Lower lobe of right lung (tissue), 2 donors: ENCODE measurements around the gene HAUS3. TPM values are rescaled to one million over a fixed set of nuclear protein-coding genes. Genes with fewer than 3 reads are reported as not detected.

Experiments
- ATAC-seq, 2 donors: fragments of 200-7000 bp; cut with Tn5 transposase; one replicate each; pipeline ENCODE4 v1.9.1; 2020 to 2022; ENCODE audit warnings: mild to moderate bottlenecking in 2 of 2, moderate library complexity in 2 of 2
- DNase-seq: peaks from one replicate; pipeline ENCODE4 v3.0.0-alpha.2; 2020
- H3K27ac ChIP-seq: fragments of 200-600 bp; one replicate; pipeline ENCODE4 v1.8.0; 2022
- H3K27me3 ChIP-seq: fragments of 200-600 bp; one replicate; pipeline ENCODE4 v1.8.0; 2022; ENCODE audit warnings: low read depth
- H3K36me3 ChIP-seq: fragments of 200-600 bp; one replicate; pipeline ENCODE4 v1.8.0; 2022; ENCODE audit warnings: mild to moderate bottlenecking
- H3K4me1 ChIP-seq: fragments of 200-600 bp; one replicate; pipeline ENCODE4 v1.8.0; 2022
- H3K4me3 ChIP-seq: fragments of 200-600 bp; one replicate; pipeline ENCODE4 v1.8.0; 2022; ENCODE audit warnings: mild to moderate bottlenecking
- H3K9me3 ChIP-seq: fragments of 200-600 bp; one replicate; pipeline ENCODE4 v1.8.0; 2022
- CTCF ChIP-seq: fragments of 200-600 bp; IDR thresholded peaks from one replicate; pipeline ENCODE4 v1.8.0; 2022; ENCODE audit warnings: antibody characterized with exemption, mild to moderate bottlenecking
- intact Hi-C: fragments of 100-400 bp; cut with DNase I; formaldehyde crosslinking; loops from one replicate; pipeline ENCODE4 v1.11.0; 2022
- total RNA-seq: library from RNA; stranded (reverse); fragmentation: NEBNext Ultra II Directional; extraction: Animal tissue kit (Norgen Biotek cat#: 25700); gene quantifications from one replicate; pipeline ENCODE4 v1.2.1, GENCODE V29; 2021
- donor health status: DM: no; HTN: yes; CAD: no; lungs with severe emphysema.

The HAUS3 gene
- total RNA-seq, 1 donor from 2014 or later: 12.3 TPM

- intact Hi-C loops: no loop called here
- peak; percentile 38 for TF ChIP-seq CTCF
- H3K27me3 ChIP-seq: no peaks in the 10 kb centered on the region
- H3K4me1 ChIP-seq: peaks cover 56% of the 10 kb centered on the region
- peak; percentile 58 for DNase-seq
- no peak overlapping the region for H3K4me3 ChIP-seq
- no peaks in the 10 kb centered on the region for H3K9me3 ChIP-seq
- H3K27ac ChIP-seq: peak overlapping the region; percentile 49
- H3K36me3 ChIP-seq: peaks cover 27% of the 10 kb centered on the region
- no peak for ATAC-seq
These were observed 1.9 kb upstream of the HAUS3 start for GRCh38 chr4:2243681-2244380.

- DNase-seq (no peak), ATAC-seq (no peak)
- intact Hi-C loops: no loop called here
- TF ChIP-seq CTCF: no peak
- no peaks in the 10 kb centered on the region for H3K27me3 ChIP-seq
- H3K4me1 ChIP-seq: peaks cover 70% of the 10 kb centered on the region
- peak overlapping the region; percentile 92 for H3K4me3 ChIP-seq
- H3K9me3 ChIP-seq: no peaks in the 10 kb centered on the region
- H3K27ac ChIP-seq: peak overlapping the region; percentile 87
- H3K36me3 ChIP-seq: peaks cover 30% of the 10 kb centered on the region
These were observed 918 bp downstream of the HAUS3 start for GRCh38 chr4:2241003-2241402.

GRCh38 chr4:2236944-2237666, 4.8 kb downstream of the HAUS3 start:
- H3K27ac ChIP-seq: no peak overlapping the region
- ATAC-seq: no peak
- H3K27me3 ChIP-seq: no peaks in the 10 kb centered on the region
- H3K9me3 ChIP-seq: no peaks in the 10 kb centered on the region
- peaks cover 42% of the 10 kb centered on the region for H3K4me1 ChIP-seq
- DNase-seq: no peak
- H3K36me3 ChIP-seq: peaks cover 50% of the 10 kb centered on the region
- intact Hi-C loops: no loop called here
- H3K4me3 ChIP-seq: no peak overlapping the region
- TF ChIP-seq CTCF: no peak

- Histone ChIP-seq H3K27me3 (no peaks in the 10 kb centered on the region), H3K4me1 (no peaks in the 10 kb centered on the region), H3K36me3 (peaks cover 50% of the 10 kb centered on the region), H3K4me3 (no peak overlapping the region), H3K27ac (no peak overlapping the region), H3K9me3 (no peaks in the 10 kb centered on the region)
- DNase-seq (no peak), ATAC-seq (no peak)
- intact Hi-C loops: no loop called here
- TF ChIP-seq CTCF: no peak
These were observed 10.8 kb downstream of the HAUS3 start for GRCh38 chr4:2231082-2231481.

GRCh38 chr4:2226261-2226660, 15.7 kb downstream of the HAUS3 start:
- H3K4me3 ChIP-seq: no peak overlapping the region
- H3K4me1 ChIP-seq: no peaks in the 10 kb centered on the region
- no peaks in the 10 kb centered on the region for H3K9me3 ChIP-seq
- no peak overlapping the region for H3K27ac ChIP-seq
- DNase-seq (no peak), ATAC-seq (no peak)
- intact Hi-C loops: no loop called here
- TF ChIP-seq CTCF: no peak
- H3K36me3 ChIP-seq: peaks cover 37% of the 10 kb centered on the region
- no peaks in the 10 kb centered on the region for H3K27me3 ChIP-seq
